Thoracic aorta (tissue), 2 donors: Measurements from ENCODE around the gene THEMIS. TPM values are rescaled to one million over a fixed set of nuclear protein-coding genes. Genes with fewer than 3 reads are reported as not detected.
"Not testable (repeated sequence)": the region's sequence is repeated elsewhere in the genome, so short reads cannot be mapped to it uniquely, and the experiment has no call there.

ENCODE experiments used
- ATAC-seq: fragments of 150-250 bp; one replicate; pipeline ENCODE4 v1.8.0; 2017; ENCODE audit warnings: low read depth; ENCODE audit not compliant: insufficient number of reproducible peaks, low FRiP score
- DNase-seq: peaks from one replicate; pipeline ENCODE4 v3.0.0-alpha.2; 2020; ENCODE audit warnings: low spot score
- H3K27ac ChIP-seq, 2 donors: fragments of 200-600 bp; sonication (generic); 1 replicate in 1 of 2; 2 replicates in 1 of 2; pipeline ENCODE4 v1.5.1; 2016; ENCODE audit warnings: mild to moderate bottlenecking in 2 of 2, moderate library complexity in 2 of 2
- H3K27me3 ChIP-seq: fragments of 200-600 bp; sonication (generic); replicated peaks from 2 replicates; pipeline ENCODE4 v1.6.0; 2016; ENCODE audit warnings: mild to moderate bottlenecking; ENCODE audit not compliant: insufficient read depth
- H3K36me3 ChIP-seq: fragments of 200-600 bp; sonication (generic); one replicate; pipeline ENCODE4 v1.5.1; 2016
- H3K4me1 ChIP-seq, 2 donors: fragments of 200-600 bp; sonication (generic); 1 replicate in 1 of 2; 2 replicates in 1 of 2; pipeline versions ENCODE4 v1.5.1 to v1.6.0; 2016; ENCODE audit warnings: low read depth in 2 of 2, mild to moderate bottlenecking in 1 of 2; ENCODE audit not compliant: control insufficient read depth in 1 of 2
- H3K4me3 ChIP-seq: fragments of 200-600 bp; sonication (generic); 2 replicates; pipeline ENCODE4 v1.5.1; 2016; ENCODE audit warnings: mild to moderate bottlenecking
- H3K9me3 ChIP-seq: fragments of 200-600 bp; sonication (generic); 2 replicates; pipeline ENCODE4 v1.5.1; 2016
- total RNA-seq, 2 donors: library from RNA; depleted of rRNA; stranded (reverse); fragments of >200 nt; gene quantifications; one replicate each; pipeline versions ENCODE4 v1.1.0 to v1.2.3, GENCODE V29; 2016
- TF ChIP-seq, protein P1 (sequence below): fragments of 200-600 bp; sonication (generic); IDR thresholded peaks from one replicate; pipeline ENCODE4 v1.5.1; 2019; ENCODE audit warnings: antibody characterized with exemption

The THEMIS gene
- total RNA-seq, 2 donors from 2014 or later = 1.6 to 1.9 TPM

GRCh38 chr6:127886603-127887002 lies 14.3 kb downstream of the THEMIS start:
- Histone ChIP-seq H3K4me1 (no peaks in the 10 kb centered on the region), H3K27ac (no peak overlapping the region), H3K27me3 (no peaks in the 10 kb centered on the region), H3K9me3 (no peaks in the 10 kb centered on the region), H3K36me3 (no peaks in the 10 kb centered on the region), H3K4me3 (no peak overlapping the region)
- TF ChIP-seq, protein P1, sequence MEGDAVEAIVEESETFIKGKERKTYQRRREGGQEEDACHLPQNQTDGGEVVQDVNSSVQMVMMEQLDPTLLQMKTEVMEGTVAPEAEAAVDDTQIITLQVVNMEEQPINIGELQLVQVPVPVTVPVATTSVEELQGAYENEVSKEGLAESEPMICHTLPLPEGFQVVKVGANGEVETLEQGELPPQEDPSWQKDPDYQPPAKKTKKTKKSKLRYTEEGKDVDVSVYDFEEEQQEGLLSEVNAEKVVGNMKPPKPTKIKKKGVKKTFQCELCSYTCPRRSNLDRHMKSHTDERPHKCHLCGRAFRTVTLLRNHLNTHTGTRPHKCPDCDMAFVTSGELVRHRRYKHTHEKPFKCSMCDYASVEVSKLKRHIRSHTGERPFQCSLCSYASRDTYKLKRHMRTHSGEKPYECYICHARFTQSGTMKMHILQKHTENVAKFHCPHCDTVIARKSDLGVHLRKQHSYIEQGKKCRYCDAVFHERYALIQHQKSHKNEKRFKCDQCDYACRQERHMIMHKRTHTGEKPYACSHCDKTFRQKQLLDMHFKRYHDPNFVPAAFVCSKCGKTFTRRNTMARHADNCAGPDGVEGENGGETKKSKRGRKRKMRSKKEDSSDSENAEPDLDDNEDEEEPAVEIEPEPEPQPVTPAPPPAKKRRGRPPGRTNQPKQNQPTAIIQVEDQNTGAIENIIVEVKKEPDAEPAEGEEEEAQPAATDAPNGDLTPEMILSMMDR = no peak
- DNase-seq (no peak), ATAC-seq (no peak)

- H3K36me3 ChIP-seq = no peaks in the 10 kb centered on the region
- TF ChIP-seq, protein P1 = no peak
- no peak overlapping the region for H3K4me3 ChIP-seq
- H3K27me3 ChIP-seq = no peaks in the 10 kb centered on the region
- no peak for DNase-seq
- H3K27ac ChIP-seq = no peak overlapping the region
- no peak for ATAC-seq
- H3K9me3 ChIP-seq = no peaks in the 10 kb centered on the region
- H3K4me1 ChIP-seq = no peaks in the 10 kb centered on the region
Measured at GRCh38 chr6:127884134-127884533, 16.7 kb downstream of the THEMIS start.

DNA sequence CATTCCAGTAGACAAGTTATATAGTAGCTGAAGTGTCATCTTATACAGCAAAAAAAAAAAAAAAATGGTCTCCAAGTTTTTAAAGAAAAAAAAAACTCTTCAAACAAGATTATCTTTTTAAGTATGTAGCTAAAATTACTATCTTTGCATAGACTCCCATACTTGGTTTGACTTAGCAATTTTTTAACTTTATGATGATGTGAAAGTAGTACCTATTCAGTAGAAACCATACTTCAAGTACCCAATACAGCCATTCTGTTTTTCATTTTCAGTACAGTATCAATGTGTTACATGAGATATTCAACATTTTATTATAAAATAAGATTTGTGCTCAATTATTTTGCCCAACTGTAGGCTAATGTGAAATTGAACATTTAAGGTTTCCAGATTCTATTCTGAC lies 18.9 kb downstream of the THEMIS start:
- not testable (repeated sequence) for H3K4me1 ChIP-seq, H3K9me3 ChIP-seq, H3K27me3 ChIP-seq, H3K4me3 ChIP-seq, DNase-seq, H3K27ac ChIP-seq, H3K36me3 ChIP-seq, ATAC-seq

- H3K9me3 ChIP-seq = no peaks in the 10 kb centered on the region
- no peaks in the 10 kb centered on the region for H3K36me3 ChIP-seq
- DNase-seq (no peak), ATAC-seq (no peak)
- no peak overlapping the region for H3K27ac ChIP-seq
- H3K4me3 ChIP-seq = no peak overlapping the region
- H3K27me3 ChIP-seq = no peaks in the 10 kb centered on the region
- TF ChIP-seq, protein P1 = no peak
- H3K4me1 ChIP-seq = no peaks in the 10 kb centered on the region
Measured at GRCh38 chr6:127880429-127880828, 20.4 kb downstream of the THEMIS start.

GRCh38 chr6:127879685-127880084 lies 21.2 kb downstream of the THEMIS start:
- no peaks in the 10 kb centered on the region for H3K4me1 ChIP-seq
- H3K27ac ChIP-seq = no peak overlapping the region
- peak overlapping the region; percentile 18 for H3K4me3 ChIP-seq
- no peaks in the 10 kb centered on the region for H3K27me3 ChIP-seq
- DNase-seq (no peak), ATAC-seq (no peak)
- TF ChIP-seq, protein P1 = no peak
- H3K36me3 ChIP-seq = no peaks in the 10 kb centered on the region
- H3K9me3 ChIP-seq = no peaks in the 10 kb centered on the region

- no peaks in the 10 kb centered on the region for H3K36me3 ChIP-seq
- H3K27ac ChIP-seq = no peak overlapping the region
- no peaks in the 10 kb centered on the region for H3K4me1 ChIP-seq
- ATAC-seq (no peak), DNase-seq (no peak)
- TF ChIP-seq, protein P1 = no peak
- H3K27me3 ChIP-seq = no peaks in the 10 kb centered on the region
- H3K4me3 ChIP-seq = no peak overlapping the region
- H3K9me3 ChIP-seq = no peaks in the 10 kb centered on the region
Measured at GRCh38 chr6:127878115-127878514, 22.7 kb downstream of the THEMIS start.
